ENCODE data around the gene CTR9.

DNA sequence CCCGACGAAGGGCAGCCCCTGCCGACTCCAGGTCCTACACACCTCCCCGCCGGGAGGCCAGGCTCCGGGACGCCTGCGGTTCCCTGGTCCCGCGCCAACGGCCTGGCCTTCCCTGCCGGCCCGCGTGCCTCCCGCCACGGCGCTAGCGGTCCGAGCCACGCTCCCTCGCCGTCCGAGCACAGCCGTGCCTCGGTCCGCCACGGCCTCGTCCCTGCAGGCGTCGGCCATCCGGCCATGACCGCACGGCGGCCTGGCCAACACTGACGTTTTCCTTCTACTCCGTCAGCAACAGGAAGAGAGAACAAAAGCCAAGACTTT, 57.1 kb downstream of the CTR9 start:
- TF ChIP-seq YY1 (IDR thresholded peaks at IDR 0.05; ENCODE audit: insufficient read depth, insufficient read length): no peak
- TF ChIP-seq SUZ12 (IDR thresholded peaks at IDR 0.05; ENCODE audit: extremely low read depth, insufficient read depth, insufficient read length): no peak
- no peak for TF ChIP-seq ZNF274 (IDR thresholded peaks at IDR 0.05; ENCODE audit: low read depth, low read length)
